Measurements from ENCODE around the gene GALNT12.

- TF ChIP-seq POLR2A (IDR thresholded peaks at IDR 0.05) (no peak), POLR2AphosphoS5 (IDR thresholded peaks at IDR 0.05) (no peak), CTCF (IDR thresholded peaks at IDR 0.05) (no peak)
Measured at GRCh38 chr9:98877311-98877710, 69.8 kb downstream of the GALNT12 start.

All from prostate gland (tissue), 2 donors.